HEK293 (cell line): Measurements from ENCODE around the gene INAVA.

Experiments
- CTCF ChIA-PET: fragments of 350-600 bp; formaldehyde crosslinking; extraction: SDS; loops from one replicate; lab custom pipeline; 2021; ENCODE audit warnings: antibody characterized with exemption; lab: Yijun Ruan, JAX
- POLR2A ChIA-PET: fragments of 300-600 bp; formaldehyde crosslinking; extraction: SDS; loops from one replicate; lab custom pipeline; 2020; ENCODE audit warnings: antibody characterized with exemption, inconsistent platforms; lab: Yijun Ruan, JAX
- H3K27ac ChIP-seq: fragments of 200-500 bp; sonication (Bioruptor generic); 2 replicates; pipeline ENCODE4 v1.5.1; 2014; ENCODE audit warnings: low read depth, low read length, control low read depth, inconsistent platforms; ENCODE audit errors: extremely low read depth
- H3K36me3 ChIP-seq, 2 experiments: fragments of 200-500 bp in 1 of 2; sonication (Bioruptor generic) in 1 of 2; 1 replicate in 1 of 2; 2 replicates in 1 of 2; pipeline ENCODE4 v1.5.1; 2014 to 2017; ENCODE audit warnings: inconsistent platforms in 2 of 2, low read length in 2 of 2; ENCODE audit not compliant: control insufficient read depth in 2 of 2, insufficient read depth in 1 of 2
- H3K4me1 ChIP-seq: fragments of 200-500 bp; sonication (Bioruptor generic); 2 replicates; pipeline ENCODE4 v1.5.1; 2014; ENCODE audit warnings: mild to moderate bottlenecking, low read length, inconsistent platforms; ENCODE audit not compliant: control insufficient read depth, insufficient read depth
- H3K4me3 ChIP-seq: 2 replicates; pipeline ENCODE4 v1.5.1; 2011; ENCODE audit warnings: low read depth, mild to moderate bottlenecking, control low read depth, low read length, moderate library complexity
- H3K9me3 ChIP-seq: fragments of 200-500 bp; sonication (Bioruptor generic); 2 replicates; pipeline ENCODE4 v1.5.1; 2014; ENCODE audit warnings: low read depth, low read length, inconsistent platforms; ENCODE audit not compliant: control insufficient read depth, insufficient read depth
- ZBTB1 ChIP-seq: fragments of 450-650 bp; formaldehyde crosslinking; IDR thresholded peaks from 2 replicates; pipeline ENCODE4 v1.5.1; 2016; ENCODE audit warnings: missing biosample characterization, missing genetic modification characterization
- ZBTB21 ChIP-seq: fragments of 450-650 bp; formaldehyde crosslinking; IDR thresholded peaks from 2 replicates; pipeline ENCODE4 v1.5.1; 2017; ENCODE audit warnings: missing biosample characterization, missing genetic modification characterization
- ZBTB8A ChIP-seq: fragments of 450-650 bp; formaldehyde crosslinking; IDR thresholded peaks from 2 replicates; pipeline ENCODE4 v1.5.1; 2016; ENCODE audit warnings: missing biosample characterization, missing genetic modification characterization
- ZNF146 ChIP-seq: fragments of 450-650 bp; formaldehyde crosslinking; IDR thresholded peaks from 2 replicates; pipeline ENCODE4 v1.5.1; 2016; ENCODE audit warnings: missing biosample characterization, missing genetic modification characterization
- ZNF473 ChIP-seq: fragments of 450-650 bp; formaldehyde crosslinking; IDR thresholded peaks from 2 replicates; pipeline ENCODE4 v1.5.1; 2017; ENCODE audit warnings: missing biosample characterization, missing genetic modification characterization
- ZNF555 ChIP-seq: fragments of 450-650 bp; formaldehyde crosslinking; conservative IDR thresholded peaks from 2 replicates; pipeline ENCODE4 v1.5.1; 2017; ENCODE audit warnings: missing biosample characterization, mild to moderate bottlenecking, missing genetic modification characterization, inconsistent platforms
- ZNF571 ChIP-seq: fragments of 450-650 bp; formaldehyde crosslinking; IDR thresholded peaks from 2 replicates; pipeline ENCODE4 v1.5.0; 2017; ENCODE audit warnings: missing biosample characterization, missing genetic modification characterization
- ZNF629 ChIP-seq: fragments of 450-650 bp; formaldehyde crosslinking; IDR thresholded peaks from 2 replicates; pipeline ENCODE4 v1.5.1; 2017; ENCODE audit warnings: missing biosample characterization, missing genetic modification characterization
- ZNF837 ChIP-seq: fragments of 450-650 bp; formaldehyde crosslinking; IDR thresholded peaks from 2 replicates; pipeline ENCODE4 v1.5.1; 2016; ENCODE audit warnings: missing biosample characterization, missing genetic modification characterization
- TF ChIP-seq, protein P1 (sequence below): fragments of 450-650 bp; formaldehyde crosslinking; IDR thresholded peaks from 2 replicates; pipeline ENCODE4 v1.5.1; 2016; ENCODE audit warnings: missing biosample characterization, missing genetic modification characterization, borderline replicate concordance
- TF ChIP-seq, protein P2 (sequence below): fragments of 450-650 bp; formaldehyde crosslinking; IDR thresholded peaks from 2 replicates; pipeline ENCODE4 v1.5.1; 2016; ENCODE audit warnings: missing biosample characterization, missing genetic modification characterization
- TF ChIP-seq, protein P3 (sequence below): fragments of 450-650 bp; formaldehyde crosslinking; IDR thresholded peaks from 2 replicates; pipeline ENCODE4 v1.5.1; 2016; ENCODE audit warnings: missing biosample characterization, missing genetic modification characterization
- TF ChIP-seq, protein P4 (sequence below): fragments of 450-650 bp; formaldehyde crosslinking; IDR thresholded peaks from 2 replicates; pipeline ENCODE4 v1.5.1; 2016; ENCODE audit warnings: missing biosample characterization, missing genetic modification characterization
- TF ChIP-seq, protein P5 (sequence below): fragments of 450-650 bp; formaldehyde crosslinking; IDR thresholded peaks from 2 replicates; pipeline ENCODE4 v1.5.1; 2016; ENCODE audit warnings: missing biosample characterization, missing genetic modification characterization

The INAVA gene

DNA sequence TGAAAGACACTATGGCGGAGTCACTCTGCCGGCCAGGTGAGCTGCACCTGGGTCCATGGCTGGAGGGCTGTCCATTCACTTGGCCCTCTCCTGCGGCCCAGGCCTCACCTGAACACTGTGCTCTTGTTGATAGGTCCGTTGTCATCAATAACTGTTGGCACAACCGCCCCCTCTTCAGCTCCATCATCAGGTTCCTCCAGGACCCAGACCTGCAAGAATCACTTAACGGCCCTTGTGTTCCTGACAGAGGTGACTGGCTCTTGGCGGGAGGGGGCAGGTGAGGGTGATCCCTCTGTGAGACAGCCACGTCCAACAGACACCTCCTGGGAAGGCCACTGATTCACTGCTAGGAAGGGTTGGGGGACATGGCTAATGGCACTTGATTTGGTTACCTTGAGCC, 54.9 kb downstream of the INAVA start:
- TF ChIP-seq, protein P1, sequence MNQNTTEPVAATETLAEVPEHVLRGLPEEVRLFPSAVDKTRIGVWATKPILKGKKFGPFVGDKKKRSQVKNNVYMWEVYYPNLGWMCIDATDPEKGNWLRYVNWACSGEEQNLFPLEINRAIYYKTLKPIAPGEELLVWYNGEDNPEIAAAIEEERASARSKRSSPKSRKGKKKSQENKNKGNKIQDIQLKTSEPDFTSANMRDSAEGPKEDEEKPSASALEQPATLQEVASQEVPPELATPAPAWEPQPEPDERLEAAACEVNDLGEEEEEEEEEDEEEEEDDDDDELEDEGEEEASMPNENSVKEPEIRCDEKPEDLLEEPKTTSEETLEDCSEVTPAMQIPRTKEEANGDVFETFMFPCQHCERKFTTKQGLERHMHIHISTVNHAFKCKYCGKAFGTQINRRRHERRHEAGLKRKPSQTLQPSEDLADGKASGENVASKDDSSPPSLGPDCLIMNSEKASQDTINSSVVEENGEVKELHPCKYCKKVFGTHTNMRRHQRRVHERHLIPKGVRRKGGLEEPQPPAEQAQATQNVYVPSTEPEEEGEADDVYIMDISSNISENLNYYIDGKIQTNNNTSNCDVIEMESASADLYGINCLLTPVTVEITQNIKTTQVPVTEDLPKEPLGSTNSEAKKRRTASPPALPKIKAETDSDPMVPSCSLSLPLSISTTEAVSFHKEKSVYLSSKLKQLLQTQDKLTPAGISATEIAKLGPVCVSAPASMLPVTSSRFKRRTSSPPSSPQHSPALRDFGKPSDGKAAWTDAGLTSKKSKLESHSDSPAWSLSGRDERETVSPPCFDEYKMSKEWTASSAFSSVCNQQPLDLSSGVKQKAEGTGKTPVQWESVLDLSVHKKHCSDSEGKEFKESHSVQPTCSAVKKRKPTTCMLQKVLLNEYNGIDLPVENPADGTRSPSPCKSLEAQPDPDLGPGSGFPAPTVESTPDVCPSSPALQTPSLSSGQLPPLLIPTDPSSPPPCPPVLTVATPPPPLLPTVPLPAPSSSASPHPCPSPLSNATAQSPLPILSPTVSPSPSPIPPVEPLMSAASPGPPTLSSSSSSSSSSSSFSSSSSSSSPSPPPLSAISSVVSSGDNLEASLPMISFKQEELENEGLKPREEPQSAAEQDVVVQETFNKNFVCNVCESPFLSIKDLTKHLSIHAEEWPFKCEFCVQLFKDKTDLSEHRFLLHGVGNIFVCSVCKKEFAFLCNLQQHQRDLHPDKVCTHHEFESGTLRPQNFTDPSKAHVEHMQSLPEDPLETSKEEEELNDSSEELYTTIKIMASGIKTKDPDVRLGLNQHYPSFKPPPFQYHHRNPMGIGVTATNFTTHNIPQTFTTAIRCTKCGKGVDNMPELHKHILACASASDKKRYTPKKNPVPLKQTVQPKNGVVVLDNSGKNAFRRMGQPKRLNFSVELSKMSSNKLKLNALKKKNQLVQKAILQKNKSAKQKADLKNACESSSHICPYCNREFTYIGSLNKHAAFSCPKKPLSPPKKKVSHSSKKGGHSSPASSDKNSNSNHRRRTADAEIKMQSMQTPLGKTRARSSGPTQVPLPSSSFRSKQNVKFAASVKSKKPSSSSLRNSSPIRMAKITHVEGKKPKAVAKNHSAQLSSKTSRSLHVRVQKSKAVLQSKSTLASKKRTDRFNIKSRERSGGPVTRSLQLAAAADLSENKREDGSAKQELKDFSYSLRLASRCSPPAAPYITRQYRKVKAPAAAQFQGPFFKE (tag by site-specific recombination) = no peak
- TF ChIP-seq ZNF837 (no peak), ZBTB8A (tag by site-specific recombination) (no peak), ZNF571 (tag by site-specific recombination) (no peak), ZNF555 (tag by site-specific recombination) (no peak), ZBTB21 (tag by site-specific recombination) (no peak), ZNF146 (tag by site-specific recombination) (no peak), ZNF473 (tag by site-specific recombination) (no peak), ZBTB1 (tag by site-specific recombination) (no peak), ZNF629 (tag by site-specific recombination) (no peak)
- TF ChIP-seq, protein P2, sequence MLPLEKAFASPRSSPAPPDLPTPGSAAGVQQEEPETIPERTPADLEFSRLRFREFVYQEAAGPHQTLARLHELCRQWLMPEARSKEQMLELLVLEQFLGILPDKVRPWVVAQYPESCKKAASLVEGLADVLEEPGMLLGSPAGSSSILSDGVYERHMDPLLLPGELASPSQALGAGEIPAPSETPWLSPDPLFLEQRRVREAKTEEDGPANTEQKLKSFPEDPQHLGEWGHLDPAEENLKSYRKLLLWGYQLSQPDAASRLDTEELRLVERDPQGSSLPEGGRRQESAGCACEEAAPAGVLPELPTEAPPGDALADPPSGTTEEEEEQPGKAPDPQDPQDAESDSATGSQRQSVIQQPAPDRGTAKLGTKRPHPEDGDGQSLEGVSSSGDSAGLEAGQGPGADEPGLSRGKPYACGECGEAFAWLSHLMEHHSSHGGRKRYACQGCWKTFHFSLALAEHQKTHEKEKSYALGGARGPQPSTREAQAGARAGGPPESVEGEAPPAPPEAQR = no peak
- TF ChIP-seq, protein P3, sequence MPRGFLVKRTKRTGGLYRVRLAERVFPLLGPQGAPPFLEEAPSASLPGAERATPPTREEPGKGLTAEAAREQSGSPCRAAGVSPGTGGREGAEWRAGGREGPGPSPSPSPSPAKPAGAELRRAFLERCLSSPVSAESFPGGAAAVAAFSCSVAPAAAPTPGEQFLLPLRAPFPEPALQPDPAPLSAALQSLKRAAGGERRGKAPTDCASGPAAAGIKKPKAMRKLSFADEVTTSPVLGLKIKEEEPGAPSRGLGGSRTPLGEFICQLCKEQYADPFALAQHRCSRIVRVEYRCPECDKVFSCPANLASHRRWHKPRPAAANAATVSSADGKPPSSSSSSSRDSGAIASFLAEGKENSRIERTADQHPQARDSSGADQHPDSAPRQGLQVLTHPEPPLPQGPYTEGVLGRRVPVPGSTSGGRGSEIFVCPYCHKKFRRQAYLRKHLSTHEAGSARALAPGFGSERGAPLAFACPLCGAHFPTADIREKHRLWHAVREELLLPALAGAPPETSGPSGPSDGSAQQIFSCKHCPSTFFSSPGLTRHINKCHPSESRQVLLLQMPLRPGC (tag by site-specific recombination) = no peak
- TF ChIP-seq, protein P4, sequence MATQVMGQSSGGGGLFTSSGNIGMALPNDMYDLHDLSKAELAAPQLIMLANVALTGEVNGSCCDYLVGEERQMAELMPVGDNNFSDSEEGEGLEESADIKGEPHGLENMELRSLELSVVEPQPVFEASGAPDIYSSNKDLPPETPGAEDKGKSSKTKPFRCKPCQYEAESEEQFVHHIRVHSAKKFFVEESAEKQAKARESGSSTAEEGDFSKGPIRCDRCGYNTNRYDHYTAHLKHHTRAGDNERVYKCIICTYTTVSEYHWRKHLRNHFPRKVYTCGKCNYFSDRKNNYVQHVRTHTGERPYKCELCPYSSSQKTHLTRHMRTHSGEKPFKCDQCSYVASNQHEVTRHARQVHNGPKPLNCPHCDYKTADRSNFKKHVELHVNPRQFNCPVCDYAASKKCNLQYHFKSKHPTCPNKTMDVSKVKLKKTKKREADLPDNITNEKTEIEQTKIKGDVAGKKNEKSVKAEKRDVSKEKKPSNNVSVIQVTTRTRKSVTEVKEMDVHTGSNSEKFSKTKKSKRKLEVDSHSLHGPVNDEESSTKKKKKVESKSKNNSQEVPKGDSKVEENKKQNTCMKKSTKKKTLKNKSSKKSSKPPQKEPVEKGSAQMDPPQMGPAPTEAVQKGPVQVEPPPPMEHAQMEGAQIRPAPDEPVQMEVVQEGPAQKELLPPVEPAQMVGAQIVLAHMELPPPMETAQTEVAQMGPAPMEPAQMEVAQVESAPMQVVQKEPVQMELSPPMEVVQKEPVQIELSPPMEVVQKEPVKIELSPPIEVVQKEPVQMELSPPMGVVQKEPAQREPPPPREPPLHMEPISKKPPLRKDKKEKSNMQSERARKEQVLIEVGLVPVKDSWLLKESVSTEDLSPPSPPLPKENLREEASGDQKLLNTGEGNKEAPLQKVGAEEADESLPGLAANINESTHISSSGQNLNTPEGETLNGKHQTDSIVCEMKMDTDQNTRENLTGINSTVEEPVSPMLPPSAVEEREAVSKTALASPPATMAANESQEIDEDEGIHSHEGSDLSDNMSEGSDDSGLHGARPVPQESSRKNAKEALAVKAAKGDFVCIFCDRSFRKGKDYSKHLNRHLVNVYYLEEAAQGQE (tag by site-specific recombination) = no peak
- TF ChIP-seq, protein P5, sequence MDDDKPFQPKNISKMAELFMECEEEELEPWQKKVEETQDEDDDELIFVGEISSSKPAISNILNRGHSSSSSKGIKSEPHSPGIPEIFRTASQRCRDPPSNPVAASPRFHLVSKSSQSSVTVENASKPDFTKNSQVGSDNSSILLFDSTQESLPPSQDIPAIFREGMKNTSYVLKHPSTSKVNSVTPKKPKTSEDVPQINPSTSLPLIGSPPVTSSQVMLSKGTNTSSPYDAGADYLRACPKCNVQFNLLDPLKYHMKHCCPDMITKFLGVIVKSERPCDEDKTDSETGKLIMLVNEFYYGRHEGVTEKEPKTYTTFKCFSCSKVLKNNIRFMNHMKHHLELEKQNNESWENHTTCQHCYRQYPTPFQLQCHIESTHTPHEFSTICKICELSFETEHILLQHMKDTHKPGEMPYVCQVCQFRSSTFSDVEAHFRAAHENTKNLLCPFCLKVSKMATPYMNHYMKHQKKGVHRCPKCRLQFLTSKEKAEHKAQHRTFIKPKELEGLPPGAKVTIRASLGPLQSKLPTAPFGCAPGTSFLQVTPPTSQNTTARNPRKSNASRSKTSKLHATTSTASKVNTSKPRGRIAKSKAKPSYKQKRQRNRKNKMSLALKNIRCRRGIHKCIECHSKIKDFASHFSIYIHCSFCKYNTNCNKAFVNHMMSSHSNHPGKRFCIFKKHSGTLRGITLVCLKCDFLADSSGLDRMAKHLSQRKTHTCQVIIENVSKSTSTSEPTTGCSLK (tag by site-specific recombination) = no peak
- Histone ChIP-seq H3K27ac (no peak overlapping the region), H3K36me3 (no peaks in the 10 kb centered on the region), H3K4me1 (no peaks in the 10 kb centered on the region), H3K9me3 (no peaks in the 10 kb centered on the region), H3K4me3 (no peak overlapping the region)
- CTCF ChIA-PET = no interaction called here
- POLR2A ChIA-PET = no interaction called here
